Heart left ventricle (tissue), 13 donors: ENCODE results near the gene DAP.

Experiments used
- CTCF ChIP-seq, 12 donors: fragments of 200-600 bp; sonication (generic) in 4 of 12; IDR thresholded peaks; one replicate each; pipeline versions ENCODE4 v1.5.0 to v1.8.0; 2018 to 2022; ENCODE audit warnings: antibody characterized with exemption in 12 of 12, mild to moderate bottlenecking in 5 of 12
- POLR2A ChIP-seq, 2 donors: fragments of 450-650 bp; IDR thresholded peaks; one replicate each; pipeline ENCODE4 v1.6.1; 2017; ENCODE audit warnings: antibody characterized with exemption in 2 of 2, mild to moderate bottlenecking in 2 of 2, moderate library complexity in 2 of 2
- donor health status: ischemic (EF 13 %, LVEDD 7.1; RV severe dilation, severe dysfunction).
- donor health status: DM: no; HTN: yes; CAD: no.
- donor health status: DM: no; HTN: no; CAD: no.
- donor health status: ischemic (EF 25% LVEDD 6.9; RV normal size, moderate dysfunction).
- donor health status: ischemic (EF 25% LVEDD 5.7; RV mildly dilated, moderate dysfunction).
- donor health status: ischemic (EF 35%, LVEDD 5.7; RV mildly dilated, moderate dysfunction).
- donor health status: nonischemic (EF 11% LVEDD 7.7; RV severe dilation, severe dysfunction).
- donor health status: DM: yes; HTN: yes; CAD: no.
- donor health status: PGD.
- donor health status: ischemic (EF 29% LVEDD 5.4; RV normal size, mild dysfunction).
- donor health status: nonischemic (EF 23%, LVEDD 6.1; RV moderate dilation, normal function).

- no peak for TF ChIP-seq CTCF (IDR thresholded peaks at IDR 0.05)
- no peak for TF ChIP-seq POLR2A (IDR thresholded peaks at IDR 0.05)
These were observed 86.5 kb downstream of the DAP start for GRCh38 chr5:10674582-10674981.
